Testis (tissue), 3 donors: ENCODE data around the gene DZIP1L. TPM values are rescaled to one million over a fixed set of nuclear protein-coding genes. Genes with fewer than 3 reads are reported as not detected.

ENCODE experiments used
- DNase-seq: peaks from one replicate; pipeline ENCODE4 v3.0.0-alpha.2; 2019
- H3K27ac ChIP-seq, 2 donors: fragments of 200-600 bp; sonication (generic); one replicate each; pipeline ENCODE4 v1.5.1; 2019
- H3K27me3 ChIP-seq: fragments of 200-600 bp; sonication (generic); one replicate; pipeline ENCODE4 v1.5.1; 2019
- H3K36me3 ChIP-seq: fragments of 200-600 bp; sonication (generic); one replicate; pipeline ENCODE4 v1.5.1; 2017; ENCODE audit warnings: low read depth; ENCODE audit errors: missing control alignments
- H3K4me1 ChIP-seq: fragments of 200-600 bp; sonication (generic); one replicate; pipeline ENCODE4 v1.5.1; 2019
- H3K4me3 ChIP-seq, 2 donors: fragments of 200-600 bp; sonication (generic); one replicate each; pipeline ENCODE4 v1.5.1; 2017 to 2019
- H3K9me3 ChIP-seq: fragments of 200-600 bp; sonication (generic); one replicate; pipeline ENCODE4 v1.5.1; 2017
- POLR2A ChIP-seq: fragments of 450-650 bp; IDR thresholded peaks from one replicate; pipeline ENCODE4 v1.6.1; 2017; ENCODE audit warnings: antibody characterized with exemption, mild to moderate bottlenecking, moderate library complexity
- WGBS, 2 donors: methylation state at CpG; one replicate each; pipeline ENCODE4 v1.1.5; 2018; 5-methylcytosine and 5-hydroxymethylcytosine counted together
- intact Hi-C: fragments of 100-400 bp; cut with DNase I; formaldehyde crosslinking; loops from one replicate; pipeline ENCODE4 v1.15.1; 2023; ENCODE audit warnings: low total_unique reads
- polyA plus RNA-seq: library from polyadenylated mRNA; stranded (reverse); fragments of 350-450 nt; fragmentation: Illumina TruSeq; extraction: RNeasy Lipid Tissue Mini Kit (QIAGEN cat#74804); gene quantifications from one replicate; pipeline ENCODE4 v1.2.3, GENCODE V29; 2014; ENCODE audit warnings: low read depth, low replicate concordance; ENCODE audit not compliant: insufficient read depth
- total RNA-seq, 2 donors: library from RNA; depleted of rRNA; stranded (reverse); fragments of >200 nt; gene quantifications; one replicate each; pipeline ENCODE4 v1.2.3, GENCODE V29; 2016
- TF ChIP-seq, protein P1 (sequence below), 3 experiments: fragments of 450-650 bp in 2 of 3; fragments of 200-600 bp in 1 of 3; sonication (generic) in 1 of 3; IDR thresholded peaks; one replicate each; pipeline ENCODE4 v1.5.1; 2016 to 2019; ENCODE audit warnings: antibody characterized with exemption in 3 of 3, mild to moderate bottlenecking in 2 of 3, moderate library complexity in 1 of 3

Gene DZIP1L
- total and polyA plus RNA-seq, 3 donors from 2014 or later = 6.6 to 24.6 (median 22.1) TPM

DNA sequence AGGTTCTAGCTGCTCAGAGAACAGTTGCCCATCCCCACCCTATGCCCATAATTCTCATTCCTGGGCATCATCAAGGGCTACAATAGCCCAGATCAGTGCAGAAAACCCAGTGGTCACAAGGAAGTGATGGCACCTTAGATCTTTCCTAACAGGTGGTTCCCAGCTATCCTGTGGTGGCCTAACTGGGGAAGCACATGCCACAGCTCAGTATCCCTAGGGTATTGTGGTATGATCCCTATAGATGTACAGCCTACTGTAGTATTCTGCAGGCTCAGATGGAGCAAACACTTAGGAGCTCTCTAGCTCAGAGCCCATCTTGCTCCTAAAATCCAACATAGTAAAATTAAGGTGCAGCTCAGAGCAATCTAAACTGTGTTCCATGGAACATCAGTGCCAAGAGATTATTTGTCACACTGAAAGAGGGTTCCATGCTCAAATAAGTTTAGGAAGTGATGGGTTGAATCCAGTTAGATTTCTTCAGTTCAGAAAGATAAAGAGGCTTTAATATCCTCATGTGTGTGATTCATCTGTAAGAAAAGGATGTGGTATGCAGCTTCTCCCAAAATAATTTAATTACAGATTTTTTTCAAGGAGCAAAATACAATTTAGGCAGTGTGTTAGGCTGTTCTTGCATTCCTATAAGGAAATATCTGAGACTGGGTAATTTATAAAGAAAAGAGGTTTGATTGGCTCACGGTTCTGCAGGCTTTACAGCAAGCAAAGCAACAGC is 12.4 kb upstream of the DZIP1L start:
- TF ChIP-seq POLR2A = no peak
- TF ChIP-seq, protein P1, sequence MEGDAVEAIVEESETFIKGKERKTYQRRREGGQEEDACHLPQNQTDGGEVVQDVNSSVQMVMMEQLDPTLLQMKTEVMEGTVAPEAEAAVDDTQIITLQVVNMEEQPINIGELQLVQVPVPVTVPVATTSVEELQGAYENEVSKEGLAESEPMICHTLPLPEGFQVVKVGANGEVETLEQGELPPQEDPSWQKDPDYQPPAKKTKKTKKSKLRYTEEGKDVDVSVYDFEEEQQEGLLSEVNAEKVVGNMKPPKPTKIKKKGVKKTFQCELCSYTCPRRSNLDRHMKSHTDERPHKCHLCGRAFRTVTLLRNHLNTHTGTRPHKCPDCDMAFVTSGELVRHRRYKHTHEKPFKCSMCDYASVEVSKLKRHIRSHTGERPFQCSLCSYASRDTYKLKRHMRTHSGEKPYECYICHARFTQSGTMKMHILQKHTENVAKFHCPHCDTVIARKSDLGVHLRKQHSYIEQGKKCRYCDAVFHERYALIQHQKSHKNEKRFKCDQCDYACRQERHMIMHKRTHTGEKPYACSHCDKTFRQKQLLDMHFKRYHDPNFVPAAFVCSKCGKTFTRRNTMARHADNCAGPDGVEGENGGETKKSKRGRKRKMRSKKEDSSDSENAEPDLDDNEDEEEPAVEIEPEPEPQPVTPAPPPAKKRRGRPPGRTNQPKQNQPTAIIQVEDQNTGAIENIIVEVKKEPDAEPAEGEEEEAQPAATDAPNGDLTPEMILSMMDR (IDR thresholded peaks at IDR 0.05) = no peak
- H3K27ac ChIP-seq = no peak overlapping the region
- intact Hi-C loops = no loop called here
- WGBS, 2 donors = 88 to 91% methylated on average over 1 of the region's 1 CpG
- no peak for DNase-seq
- H3K4me3 ChIP-seq = no peak overlapping the region
- H3K9me3 ChIP-seq = no peaks in the 10 kb centered on the region
- H3K27me3 ChIP-seq = no peaks in the 10 kb centered on the region
- no peaks in the 10 kb centered on the region for H3K36me3 ChIP-seq
- H3K4me1 ChIP-seq = no peaks in the 10 kb centered on the region

DNA sequence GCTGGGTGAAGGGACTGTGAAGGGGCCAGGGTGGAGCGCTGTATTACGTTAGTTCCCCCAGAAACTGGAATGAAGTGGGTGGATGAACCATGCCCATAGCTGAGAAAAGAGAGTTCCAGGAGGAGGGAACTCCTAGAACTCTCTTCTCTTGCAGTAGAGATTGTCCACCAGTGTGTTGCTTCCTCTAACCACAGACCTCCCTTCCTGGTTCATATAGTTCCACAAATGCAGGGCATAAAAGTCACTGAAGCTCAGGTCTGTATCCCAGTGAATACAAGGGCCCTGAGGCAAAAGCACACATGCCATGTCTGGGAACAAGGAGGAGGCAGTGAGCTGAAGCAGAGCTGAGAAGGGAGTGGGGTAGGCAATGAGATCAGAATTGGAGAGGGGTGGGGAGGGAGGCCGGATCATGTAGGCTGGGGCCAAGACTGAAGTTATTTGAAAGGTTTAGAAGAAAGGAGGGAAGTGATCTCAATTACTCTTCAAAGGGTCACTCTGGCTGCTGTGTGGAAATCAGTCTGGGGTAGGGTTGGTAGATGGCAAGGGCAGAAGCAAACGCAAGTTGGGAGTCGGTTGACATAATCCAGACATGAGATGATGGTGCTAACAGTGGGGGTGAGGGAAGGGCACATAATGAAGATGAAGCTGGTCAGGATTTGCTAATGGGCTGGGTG is 10.3 kb upstream of the DZIP1L start:
- whole genome bisulfite sequencing, 2 donors = 52 to 64% methylated on average over 5 of the region's 5 CpGs
- H3K27ac ChIP-seq = no peak overlapping the region
- H3K27me3 ChIP-seq = no peaks in the 10 kb centered on the region
- H3K9me3 ChIP-seq = no peaks in the 10 kb centered on the region
- no peaks in the 10 kb centered on the region for H3K4me1 ChIP-seq
- H3K4me3 ChIP-seq = no peak overlapping the region
- no peaks in the 10 kb centered on the region for H3K36me3 ChIP-seq
- no peak for DNase-seq
- TF ChIP-seq, protein P1 (IDR thresholded peaks at IDR 0.05) = no peak
- no peak for TF ChIP-seq POLR2A
- intact Hi-C loops = no loop called here

DNA sequence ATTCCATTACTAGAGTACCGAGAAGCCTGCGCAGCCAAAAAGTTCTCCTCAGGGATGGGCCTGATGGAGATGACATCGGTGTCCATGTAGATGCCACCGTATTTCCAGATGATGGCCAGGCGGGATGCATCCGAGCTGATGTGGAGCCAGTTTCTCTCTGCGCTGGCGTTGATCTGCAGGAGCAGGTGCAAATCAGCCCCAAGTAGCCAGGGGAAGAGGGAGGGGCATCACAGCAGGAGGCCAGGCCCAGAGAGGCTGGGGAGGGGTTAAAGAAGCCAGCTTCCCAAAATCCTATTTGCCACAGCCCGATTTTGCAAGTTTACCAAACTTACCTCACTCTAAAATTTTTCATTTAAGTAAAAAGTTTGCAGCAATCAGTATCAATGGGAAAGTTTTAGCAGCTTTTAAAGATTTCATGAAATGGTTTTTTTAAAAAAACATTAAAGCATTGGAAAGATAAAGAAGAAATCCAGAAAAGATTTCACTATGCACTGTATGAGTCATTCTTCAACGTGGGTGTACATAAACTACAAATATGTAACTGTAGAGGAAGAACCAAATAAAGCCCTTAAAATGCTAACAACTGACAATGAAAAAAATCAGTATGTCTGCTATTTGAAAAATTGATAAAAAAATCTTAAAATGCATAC is 9.4 kb upstream of the DZIP1L start:
- TF ChIP-seq, protein P1 (IDR thresholded peaks at IDR 0.05) = no peak
- no peak for TF ChIP-seq POLR2A
- no peaks in the 10 kb centered on the region for H3K27me3 ChIP-seq
- no peaks in the 10 kb centered on the region for H3K36me3 ChIP-seq
- H3K9me3 ChIP-seq = no peaks in the 10 kb centered on the region
- WGBS, 2 donors = 78 to 85% methylated on average over 10 of the region's 10 CpGs
- intact Hi-C loops = no loop called here
- no peaks in the 10 kb centered on the region for H3K4me1 ChIP-seq
- no peak for DNase-seq
- H3K4me3 ChIP-seq = no peak overlapping the region
- no peak overlapping the region for H3K27ac ChIP-seq

DNA sequence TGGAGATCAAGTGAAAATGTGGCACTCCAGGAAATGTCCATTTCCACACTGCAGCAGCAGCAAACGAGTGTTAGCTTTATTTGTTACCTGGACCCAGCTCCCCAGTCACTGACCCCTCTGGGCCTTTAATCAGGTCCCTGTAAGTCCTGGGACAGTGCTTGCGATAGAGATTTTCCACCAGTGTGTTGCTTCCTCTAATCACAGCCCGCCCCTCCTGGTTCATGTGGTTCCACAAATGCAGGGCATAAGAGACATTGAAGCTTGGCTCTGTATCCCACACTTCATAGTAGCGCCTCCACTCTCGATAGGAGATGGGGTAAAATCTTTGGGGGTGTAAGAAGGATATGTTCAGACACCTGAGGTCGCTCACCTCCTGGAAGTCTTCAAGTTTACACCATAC is 8.8 kb upstream of the DZIP1L start:
- whole genome bisulfite sequencing, 2 donors = 92 to 94% methylated on average over 6 of the region's 6 CpGs
- no peak for DNase-seq
- Histone ChIP-seq H3K27ac (no peak overlapping the region), H3K9me3 (no peaks in the 10 kb centered on the region), H3K36me3 (no peaks in the 10 kb centered on the region), H3K4me3 (no peak overlapping the region), H3K4me1 (no peaks in the 10 kb centered on the region), H3K27me3 (no peaks in the 10 kb centered on the region)
- TF ChIP-seq POLR2A = no peak
- TF ChIP-seq, protein P1 (IDR thresholded peaks at IDR 0.05) = no peak
- intact Hi-C loops = no loop called here
